ENCODE data around the gene PDCL3.

The PDCL3 gene

GRCh38 chr2:100611079-100612029, 48.6 kb downstream of the PDCL3 start:
- no peak for TF ChIP-seq POLR2A (IDR thresholded peaks at IDR 0.05; ENCODE audit: low read depth, low read length)
- FAIRE-seq (no peak), DNase-seq (ENCODE audit: insufficient read length, low spot score) (no peak)

GRCh38 chr2:100612388-100613000, 49.7 kb downstream of the PDCL3 start:
- no peak for DNase-seq (ENCODE audit: insufficient read length, low spot score)
- no peak for FAIRE-seq
- TF ChIP-seq POLR2A (IDR thresholded peaks at IDR 0.05; ENCODE audit: low read depth, low read length), result no peak

- no peak for TF ChIP-seq POLR2A (IDR thresholded peaks at IDR 0.05; ENCODE audit: low read depth, low read length)
- DNase-seq (ENCODE audit: insufficient read length, low spot score) (no peak), FAIRE-seq (no peak)
Observed at GRCh38 chr2:100613719-100614118, 50.9 kb downstream of the PDCL3 start.

GRCh38 chr2:100614455-100615000, 51.7 kb downstream of the PDCL3 start:
- DNase-seq (ENCODE audit: insufficient read length, low spot score) (no peak), FAIRE-seq (no peak)

GRCh38 chr2:100615471-100615870, 52.7 kb downstream of the PDCL3 start:
- TF ChIP-seq POLR2A (IDR thresholded peaks at IDR 0.05; ENCODE audit: low read depth, low read length), result no peak
- no peak for FAIRE-seq
- no peak for DNase-seq (ENCODE audit: insufficient read length, low spot score)

More at GRCh38 chr2:100614455-100615000, 51.7 kb downstream of the PDCL3 start:
- no peak for TF ChIP-seq POLR2A (IDR thresholded peaks at IDR 0.05; ENCODE audit: low read depth, low read length)

- no peak for TF ChIP-seq POLR2A (IDR thresholded peaks at IDR 0.05; ENCODE audit: low read depth, low read length)
- no peak for FAIRE-seq
- no peak for DNase-seq (ENCODE audit: insufficient read length, low spot score)
Observed at GRCh38 chr2:100615886-100616285, 53.1 kb downstream of the PDCL3 start.

GRCh38 chr2:100616841-100617390, 54.1 kb downstream of the PDCL3 start:
- DNase-seq (ENCODE audit: insufficient read length, low spot score), result no peak
- no peak for TF ChIP-seq POLR2A (IDR thresholded peaks at IDR 0.05; ENCODE audit: low read depth, low read length)
- no peak for FAIRE-seq

GRCh38 chr2:100619951-100620350, 57.2 kb downstream of the PDCL3 start:
- DNase-seq (ENCODE audit: insufficient read length, low spot score) (no peak), FAIRE-seq (no peak)
- TF ChIP-seq POLR2A (IDR thresholded peaks at IDR 0.05; ENCODE audit: low read depth, low read length), result no peak

GRCh38 chr2:100620481-100620880, 57.7 kb downstream of the PDCL3 start:
- DNase-seq (ENCODE audit: insufficient read length, low spot score) (no peak), FAIRE-seq (no peak)
- no peak for TF ChIP-seq POLR2A (IDR thresholded peaks at IDR 0.05; ENCODE audit: low read depth, low read length)

GRCh38 chr2:100621371-100621951, 58.7 kb downstream of the PDCL3 start:
- no peak for TF ChIP-seq POLR2A (IDR thresholded peaks at IDR 0.05; ENCODE audit: low read depth, low read length)
- DNase-seq (ENCODE audit: insufficient read length, low spot score), result no peak
- no peak for FAIRE-seq

GRCh38 chr2:100623033-100623715, 60.4 kb downstream of the PDCL3 start:
- no peak for FAIRE-seq
- TF ChIP-seq POLR2A (IDR thresholded peaks at IDR 0.05; ENCODE audit: low read depth, low read length), result no peak

GRCh38 chr2:100623930-100624329, 61.1 kb downstream of the PDCL3 start:
- TF ChIP-seq POLR2A (IDR thresholded peaks at IDR 0.05; ENCODE audit: low read depth, low read length), result no peak
- DNase-seq (ENCODE audit: insufficient read length, low spot score) (no peak), FAIRE-seq (no peak)

More at GRCh38 chr2:100623033-100623715, 60.4 kb downstream of the PDCL3 start:
- DNase-seq (ENCODE audit: insufficient read length, low spot score), result no peak

- FAIRE-seq, result no peak
- no peak for TF ChIP-seq POLR2A (IDR thresholded peaks at IDR 0.05; ENCODE audit: low read depth, low read length)
- no peak for DNase-seq (ENCODE audit: insufficient read length, low spot score)
Observed at GRCh38 chr2:100624536-100624935, 61.7 kb downstream of the PDCL3 start.

All from H54 (cell line).